DOHH2 (cell line): ENCODE measurements around the gene LMO3.

Source experiments
- H3F3A ChIP-seq: fragments of 200-600 bp; sonication (generic), shearing (Covaris generic); 2 replicates; pipeline ENCODE4 v1.6.0; 2016; ENCODE audit warnings: antibody characterized with exemption, mild to moderate bottlenecking; ENCODE audit not compliant: control insufficient read depth, insufficient read depth
- H3K27ac ChIP-seq: fragments of 200-600 bp; sonication (generic); 2 replicates; pipeline ENCODE4 v1.5.1; 2014; ENCODE audit warnings: low read depth, mild to moderate bottlenecking, low read length, moderate library complexity
- H3K27me3 ChIP-seq: fragments of 200-600 bp; sonication (generic); 2 replicates; pipeline ENCODE4 v1.6.1; 2014; ENCODE audit warnings: mild to moderate bottlenecking, low read length, mixed read lengths; ENCODE audit not compliant: control insufficient read depth
- H3K36me3 ChIP-seq: fragments of 200-600 bp; sonication (generic); 2 replicates; pipeline ENCODE4 v1.6.1; 2014; ENCODE audit warnings: mild to moderate bottlenecking, low read length, moderate library complexity, mixed read lengths; ENCODE audit not compliant: control insufficient read depth
- H3K4me1 ChIP-seq: fragments of 200-600 bp; sonication (generic); 2 replicates; pipeline ENCODE4 v1.6.1; 2014; ENCODE audit warnings: mild to moderate bottlenecking, low read length, mixed read lengths; ENCODE audit not compliant: control insufficient read depth
- H3K4me2 ChIP-seq: fragments of 200-600 bp; sonication (generic); 2 replicates; pipeline ENCODE4 v1.6.0; 2014; ENCODE audit warnings: mild to moderate bottlenecking, low read length, moderate library complexity
- H3K4me3 ChIP-seq: fragments of 200-600 bp; sonication (generic); 2 replicates; pipeline ENCODE4 v1.5.1; 2014; ENCODE audit warnings: mild to moderate bottlenecking, low read length, mixed read lengths
- H3K79me2 ChIP-seq: fragments of 200-600 bp; sonication (generic); 2 replicates; pipeline ENCODE4 v1.6.1; 2014; ENCODE audit warnings: mild to moderate bottlenecking, low read length, mixed read lengths; ENCODE audit not compliant: control insufficient read depth
- H3K9me2 ChIP-seq: fragments of 200-600 bp; sonication (generic); replicated peaks from 2 replicates; pipeline ENCODE4 v1.6.1; 2014; ENCODE audit warnings: mild to moderate bottlenecking, low read length, mixed read lengths; ENCODE audit not compliant: control insufficient read depth
- H3K9me3 ChIP-seq: fragments of 200-600 bp; sonication (generic); 2 replicates; pipeline ENCODE4 v1.6.1; 2014; ENCODE audit warnings: antibody characterized with exemption, low read length, mixed read lengths; ENCODE audit not compliant: control insufficient read depth, insufficient read depth
- H4K20me1 ChIP-seq: fragments of 200-600 bp; sonication (generic); 2 replicates; pipeline ENCODE4 v1.6.0; 2014; ENCODE audit warnings: low read depth, mild to moderate bottlenecking, antibody characterized with exemption, low read length, moderate library complexity; ENCODE audit not compliant: control insufficient read depth, insufficient read depth
- CTCF ChIP-seq: fragments of 200-600 bp; sonication (generic); IDR thresholded peaks from one replicate; pipeline ENCODE4 v1.5.1; 2014; ENCODE audit warnings: antibody characterized with exemption, mild to moderate bottlenecking, low read depth, low read length; ENCODE audit not compliant: poor library complexity, severe bottlenecking
- EZH2phosphoT487 ChIP-seq: fragments of 200-600 bp; sonication (generic); IDR thresholded peaks from 2 replicates; pipeline ENCODE4 v1.6.1; 2017; ENCODE audit warnings: borderline replicate concordance, mild to moderate bottlenecking, antibody characterized with exemption, low read length, moderate library complexity, mixed read lengths

LMO3 gene

GRCh38 chr12:16573398-16574077, 32.4 kb downstream of the LMO3 start:
- Histone ChIP-seq H3K27ac (no peak overlapping the region), H3K4me3 (no peak overlapping the region), H3K36me3 (no peaks in the 10 kb centered on the region), H3K27me3 (no peaks in the 10 kb centered on the region), H3K9me2 (no peaks in the 10 kb centered on the region), H3K79me2 (no peaks in the 10 kb centered on the region), H4K20me1 (no peaks in the 10 kb centered on the region), H3K4me2 (no peak overlapping the region), H3K4me1 (no peaks in the 10 kb centered on the region), H3F3A (no peaks in the 10 kb centered on the region), H3K9me3 (no peaks in the 10 kb centered on the region)
- TF ChIP-seq EZH2phosphoT487 (no peak), CTCF (no peak)

- no peaks in the 10 kb centered on the region for H3K36me3 ChIP-seq
- no peak overlapping the region for H3K27ac ChIP-seq
- H3K9me2 ChIP-seq = no peaks in the 10 kb centered on the region
- no peaks in the 10 kb centered on the region for H4K20me1 ChIP-seq
- no peak overlapping the region for H3K4me2 ChIP-seq
- no peaks in the 10 kb centered on the region for H3K9me3 ChIP-seq
- no peaks in the 10 kb centered on the region for H3F3A ChIP-seq
- no peaks in the 10 kb centered on the region for H3K27me3 ChIP-seq
- no peak for TF ChIP-seq CTCF
- no peak for TF ChIP-seq EZH2phosphoT487
- H3K4me1 ChIP-seq = no peaks in the 10 kb centered on the region
- H3K4me3 ChIP-seq = no peak overlapping the region
- H3K79me2 ChIP-seq = no peaks in the 10 kb centered on the region
Observed at GRCh38 chr12:16568873-16569272, 37.1 kb downstream of the LMO3 start.

- TF ChIP-seq EZH2phosphoT487 = no peak
- no peak for TF ChIP-seq CTCF
- Histone ChIP-seq H4K20me1 (no peaks in the 10 kb centered on the region), H3K4me1 (no peaks in the 10 kb centered on the region), H3K4me2 (no peak overlapping the region), H3K36me3 (no peaks in the 10 kb centered on the region), H3F3A (no peaks in the 10 kb centered on the region), H3K27me3 (no peaks in the 10 kb centered on the region), H3K9me2 (no peaks in the 10 kb centered on the region), H3K4me3 (no peak overlapping the region), H3K27ac (no peak overlapping the region), H3K9me3 (no peaks in the 10 kb centered on the region), H3K79me2 (no peaks in the 10 kb centered on the region)
Observed at GRCh38 chr12:16564675-16565074, 41.3 kb downstream of the LMO3 start.
